Panc1 (cell line): Measurements from ENCODE around the gene EID2B. TPM values are rescaled to one million over a fixed set of nuclear protein-coding genes. Genes with fewer than 3 reads are reported as not detected.
A peak's percentile ranks its signal among the peaks of the same experiment; 100 is the strongest.

Experiments
- ATAC-seq: fragments of 200-7000 bp; cut with Tn5 transposase; 2 replicates; pipeline ENCODE4 v1.9.1; 2020; ENCODE audit warnings: mild to moderate bottlenecking, moderate library complexity
- Bru-seq: library from RNA; stranded (reverse); fragments of 400-500 nt; gene quantifications from one replicate; lab custom pipeline; 2021; lab: Mats Ljungman, UMichigan
- BruChase-seq, 2 experiments: library from RNA; stranded (reverse); fragments of 400-500 nt; gene quantifications; one replicate each; lab custom pipeline; 2021; lab: Mats Ljungman, UMichigan
- BruUV-seq: library from RNA; stranded (reverse); fragments of 400-500 nt; replicated peaks from 2 replicates; lab custom pipeline; 2021; lab: Mats Ljungman, UMichigan
- CTCF ChIA-PET: fragments of 300-600 bp; sonication (Branson Sonifier 250); formaldehyde crosslinking; loops from one replicate; lab custom pipeline; 2022; ENCODE audit warnings: antibody characterized with exemption; lab: Charles Lee
- POLR2A ChIA-PET: fragments of 300-600 bp; sonication (Branson Sonifier 250); formaldehyde crosslinking; loops from one replicate; lab custom pipeline; 2022; ENCODE audit warnings: antibody characterized with exemption; lab: Charles Lee
- DNase-seq: peaks from one replicate; pipeline ENCODE4 v3.0.0-alpha.2; 2010; ENCODE audit warnings: low read depth, low spot score
- H3K27ac ChIP-seq: 2 replicates; pipeline ENCODE4 v1.5.1; 2011; ENCODE audit warnings: mild to moderate bottlenecking, low read length, inconsistent platforms
- H3K27me3 ChIP-seq: fragments of 200-500 bp; sonication (Bioruptor generic); 2 replicates; pipeline ENCODE4 v1.6.0; 2014; ENCODE audit warnings: low read length, inconsistent platforms; ENCODE audit not compliant: control insufficient read depth, insufficient read depth
- H3K36me3 ChIP-seq: fragments of 200-500 bp; sonication (Bioruptor generic); 2 replicates; pipeline ENCODE4 v1.5.1; 2014; ENCODE audit warnings: inconsistent platforms, mild to moderate bottlenecking, low read length, moderate library complexity; ENCODE audit not compliant: control insufficient read depth, insufficient read depth
- H3K4me1 ChIP-seq: 2 replicates; pipeline ENCODE4 v1.5.1; 2011; ENCODE audit warnings: inconsistent platforms, mild to moderate bottlenecking, low read length, moderate library complexity; ENCODE audit not compliant: control insufficient read depth, insufficient read depth
- H3K4me3 ChIP-seq, 2 experiments: 2 replicates each; pipeline ENCODE4 v1.5.1; 2011 to 2012; ENCODE audit warnings: low read depth in 2 of 2, low read length in 2 of 2, mild to moderate bottlenecking in 2 of 2, inconsistent platforms in 1 of 2, moderate library complexity in 1 of 2
- H3K9me3 ChIP-seq: fragments of 200-500 bp; sonication (Bioruptor generic); 2 replicates; pipeline ENCODE4 v1.5.1; 2014; ENCODE audit warnings: low read depth, mild to moderate bottlenecking, inconsistent platforms, low read length, moderate library complexity; ENCODE audit not compliant: control insufficient read depth, insufficient read depth
- CTCF ChIP-seq: fragments of 450-650 bp; IDR thresholded peaks from 2 replicates; pipeline ENCODE4 v1.5.1; 2017; ENCODE audit warnings: mild to moderate bottlenecking
- POLR2AphosphoS5 ChIP-seq: IDR thresholded peaks from 2 replicates; pipeline ENCODE4 v1.6.1; 2012; ENCODE audit warnings: mild to moderate bottlenecking, low read depth, low read length, moderate library complexity
- REST ChIP-seq, 2 experiments: IDR thresholded peaks; 2 replicates each; pipeline ENCODE4 v1.6.1; 2011 to 2012; ENCODE audit warnings: low read depth in 2 of 2, control low read depth in 1 of 2, low read length in 1 of 2, mild to moderate bottlenecking in 1 of 2, moderate library complexity in 1 of 2; ENCODE audit not compliant: insufficient read depth in 1 of 2
- SIN3A ChIP-seq: IDR thresholded peaks from 2 replicates; pipeline ENCODE4 v1.6.1; 2012; ENCODE audit warnings: low read depth, mild to moderate bottlenecking, low read length, moderate library complexity, borderline replicate concordance; ENCODE audit not compliant: insufficient read depth
- TCF7L2 ChIP-seq: IDR thresholded peaks from 2 replicates; pipeline ENCODE4 v1.6.1; 2011; ENCODE audit warnings: mild to moderate bottlenecking, low read depth, low read length, inconsistent platforms
- in situ Hi-C: cut with HindIII; loops from 2 replicates; pipeline ENCODE4 v1.10.0; 2016; ENCODE audit warnings: low sequenced_read_pairs, low pct_unique_long_range_greater_than_20kb
- intact Hi-C: fragments of 100-400 bp; cut with micrococcal nuclease; formaldehyde crosslinking; loops from one replicate; pipeline ENCODE4 v1.10.0; 2022; ENCODE audit not compliant: unreplicated experiment
- long read RNA-seq: library from polyadenylated mRNA; unstranded; transcript quantifications from one replicate; pipeline ENCODE4 v2.0.0, GENCODE V29; 2021; ENCODE audit not compliant: unreplicated experiment
- polyA plus RNA-seq: library from polyadenylated mRNA; unstranded; fragments of >200 nt; gene quantifications from one replicate; pipeline ENCODE4 v1.2.1, GENCODE V29; 2012; ENCODE audit warnings: missing spikeins; ENCODE audit not compliant: insufficient read length
- total RNA-seq: library from RNA; stranded (reverse); gene quantifications from one replicate; pipeline ENCODE4 v1.2.1, GENCODE V29; 2021; ENCODE audit not compliant: unreplicated experiment

The EID2B gene
- total RNA-seq (37.7 TPM), Bru-seq, nascent RNA (percentile 99 among the genes with signal in this experiment), BruChase-seq, experiment 1, labeled RNA remaining after a 2-hour chase (percentile 98 among the genes with signal in this experiment), BruChase-seq, experiment 2, labeled RNA remaining after a 6-hour chase (percentile 96 among the genes with signal in this experiment)
- 11.1 TPM for polyA plus RNA-seq
- long read RNA-seq, transcript EID2B-201 (1 exons, 1,865 nt): major isoform, 47 of 50 reads
- long read RNA-seq, partial matches to known transcripts: 0 of 50 reads
- long read RNA-seq, other reads (novel, unspliced or antisense): 2 of 50 reads

GRCh38 chr19:39532233-39533002 is at the start of gene EID2B:
Gene EID2B (minus strand): TSS chr19:39532852. CDS start chr19:39532802, 50 bp downstream.
- Histone ChIP-seq H3K9me3 (no peaks in the 10 kb centered on the region), H3K4me3 (peak within 1 kb of the TSS; percentile 35 to 56), H3K4me1 (peaks cover 25% of the 10 kb centered on the region), H3K27ac (peak within 1 kb of the TSS; percentile 80), H3K27me3 (no peaks in the 10 kb centered on the region), H3K36me3 (no peaks in the 10 kb centered on the region)
- no TSS peak for BruUV-seq
- peak; percentile 95 for ATAC-seq
- in situ Hi-C loops: no loop called here
- POLR2A ChIA-PET: interaction anchor here (0.5 to 11.8 kb wide), 35 partner anchors 8 to 772 kb away, joined by 3 to 196 read pairs (median 5); partner anchors contain the start of genes DLL3, DYRK1B, FBL and PSMC4
- CTCF ChIA-PET: interaction anchor here (0.6 to 6.8 kb wide), 49 partner anchors 8 to 444 kb away, joined by 3 to 193 read pairs (median 6); partner anchors contain the start of genes DLL3, DYRK1B, MED29 and PAF1
- TF ChIP-seq TCF7L2: no peak
- intact Hi-C loops: loop anchor here (1.0 to 2.0 kb wide), 3 partner anchors 34 to 92 kb away; partner anchors contain the start of gene DLL3
- peak; percentile 100 for DNase-seq

GRCh38 chr19:39582442-39582841 is 49.8 kb upstream of the EID2B start:
- no peak for TF ChIP-seq CTCF
- TF ChIP-seq SIN3A: no peak
- TF ChIP-seq POLR2AphosphoS5: no peak
- no peak for TF ChIP-seq REST (IDR thresholded peaks at IDR 0.05; ENCODE audit: insufficient read depth in 1 of 2, low read depth in 2 of 2, low read length in 1 of 2)
- TF ChIP-seq TCF7L2: no peak
- Histone ChIP-seq H3K4me1 (no peaks in the 10 kb centered on the region), H3K27me3 (peaks cover 62% of the 10 kb centered on the region), H3K9me3 (peaks cover 6% of the 10 kb centered on the region; the same call in 1 of the 2 replicates), H3K4me3 (no peak overlapping the region), H3K27ac (no peak overlapping the region), H3K36me3 (no peaks in the 10 kb centered on the region)
- in situ Hi-C loops (no loop called here), intact Hi-C loops (no loop called here)
- CTCF ChIA-PET: no interaction called here
- ATAC-seq: peak; percentile 26
- POLR2A ChIA-PET: no interaction called here
- DNase-seq: no peak
- no TSS peak for BruUV-seq
